Tibial nerve (tissue), 4 donors: Measurements from ENCODE around the gene SPZ1. TPM values are rescaled to one million over a fixed set of nuclear protein-coding genes. Genes with fewer than 3 reads are reported as not detected.
"Not testable (repeated sequence)": the region's sequence is repeated elsewhere in the genome, so short reads cannot be mapped to it uniquely, and the experiment has no call there.

Source experiments
- DNase-seq, 2 donors: peaks; one replicate each; pipeline ENCODE4 v3.0.0-alpha.2; 2019; ENCODE audit warnings: low spot score in 2 of 2
- H3K27ac ChIP-seq, 4 donors: fragments of 200-600 bp; sonication (generic) in 3 of 4; one replicate each; pipeline ENCODE4 v1.5.1; 2017 to 2019; ENCODE audit warnings: mild to moderate bottlenecking in 1 of 4
- H3K27me3 ChIP-seq, 2 donors: fragments of 200-600 bp; sonication (generic) in 1 of 2; one replicate each; pipeline versions ENCODE4 v1.5.1 to v1.6.0; 2017 to 2019
- H3K36me3 ChIP-seq, 3 donors: fragments of 200-600 bp; sonication (generic); one replicate each; pipeline ENCODE4 v1.5.1; 2018 to 2019
- H3K4me1 ChIP-seq, 4 donors: fragments of 200-600 bp; sonication (generic) in 3 of 4; one replicate each; pipeline ENCODE4 v1.5.1; 2017 to 2019
- H3K4me3 ChIP-seq, 4 donors: fragments of 200-600 bp; sonication (generic) in 3 of 4; one replicate each; pipeline ENCODE4 v1.5.1; 2017 to 2019; ENCODE audit warnings: mild to moderate bottlenecking in 1 of 4, moderate library complexity in 1 of 4
- H3K9me3 ChIP-seq, 4 donors: fragments of 200-600 bp; sonication (generic) in 3 of 4; one replicate each; pipeline ENCODE4 v1.5.1; 2017 to 2019
- CTCF ChIP-seq, 5 experiments: fragments of 200-600 bp in 3 of 5; fragments of 450-650 bp in 2 of 5; sonication (generic) in 3 of 5; IDR thresholded peaks; one replicate each; pipeline ENCODE4 v1.5.1; 2016 to 2019; ENCODE audit warnings: antibody characterized with exemption in 5 of 5, mild to moderate bottlenecking in 3 of 5, moderate library complexity in 2 of 5
- EP300 ChIP-seq, 2 donors: sonication (generic); formaldehyde crosslinking; IDR thresholded peaks; one replicate each; pipeline ENCODE4 v1.6.1; 2017; ENCODE audit warnings: antibody characterized with exemption in 2 of 2, mild to moderate bottlenecking in 1 of 2
- POLR2A ChIP-seq, 2 donors: fragments of 450-650 bp; IDR thresholded peaks; one replicate each; pipeline ENCODE4 v1.6.1; 2017; ENCODE audit warnings: antibody characterized with exemption in 2 of 2, mild to moderate bottlenecking in 2 of 2, moderate library complexity in 2 of 2
- WGBS, 2 donors: methylation state at CpG; one replicate each; pipeline ENCODE4 v1.1.5; 2018; 5-methylcytosine and 5-hydroxymethylcytosine counted together
- total RNA-seq, 4 donors: library from RNA; depleted of rRNA; stranded (reverse); fragments of >200 nt; gene quantifications; one replicate each; pipeline ENCODE4 v1.1.0, GENCODE V29; 2016

SPZ1 gene
- total RNA-seq, 4 donors from 2014 or later, result not detected

GRCh38 chr5:80346055-80346454 is 26.3 kb downstream of the SPZ1 start:
- TF ChIP-seq CTCF (IDR thresholded peaks at IDR 0.05) (peak in 1 of 5 experiments; percentile 9), POLR2A (IDR thresholded peaks at IDR 0.05) (no peak), EP300 (IDR thresholded peaks at IDR 0.05) (no peak)
- 57 to 61% methylated on average over 2 of the region's 2 CpGs for WGBS, 2 donors

GRCh38 chr5:80348171-80348570 is 28.4 kb downstream of the SPZ1 start:
- Histone ChIP-seq H3K4me3 (no peak overlapping the region), H3K36me3 (no peaks in the 10 kb centered on the region), H3K9me3 (no peaks in the 10 kb centered on the region), H3K27me3 (no peaks in the 10 kb centered on the region), H3K4me1 (no peaks in the 10 kb centered on the region), H3K27ac (no peak overlapping the region)
- TF ChIP-seq CTCF (IDR thresholded peaks at IDR 0.05) (no peak), EP300 (IDR thresholded peaks at IDR 0.05) (no peak), POLR2A (IDR thresholded peaks at IDR 0.05) (no peak)
- 47 to 75% methylated on average over 1 of the region's 1 CpG for WGBS, 2 donors
- no peak for DNase-seq

More at GRCh38 chr5:80346055-80346454, 26.3 kb downstream of the SPZ1 start:
- DNase-seq, result no peak
- no peak overlapping the region for H3K27ac ChIP-seq
- no peak overlapping the region for H3K4me3 ChIP-seq
- no peaks in the 10 kb centered on the region for H3K27me3 ChIP-seq
- no peaks in the 10 kb centered on the region for H3K4me1 ChIP-seq
- H3K36me3 ChIP-seq, result no peaks in the 10 kb centered on the region
- no peaks in the 10 kb centered on the region for H3K9me3 ChIP-seq

GRCh38 chr5:80351019-80351418 is 31.2 kb downstream of the SPZ1 start:
- H3K9me3 ChIP-seq, H3K36me3 ChIP-seq, H3K27me3 ChIP-seq, H3K4me3 ChIP-seq, H3K4me1 ChIP-seq, H3K27ac ChIP-seq, DNase-seq: not testable (repeated sequence)
- 89 to 96% methylated on average over 13 to 15 of the region's 15 CpGs for WGBS, 2 donors

- Histone ChIP-seq H3K27ac (no peak overlapping the region), H3K36me3 (no peaks in the 10 kb centered on the region), H3K9me3 (no peaks in the 10 kb centered on the region), H3K27me3 (no peaks in the 10 kb centered on the region), H3K4me3 (no peak overlapping the region), H3K4me1 (peaks cover 0 to 2% (median 0%) of the 10 kb centered on the region in 4 donors)
- WGBS, 2 donors, result 86 to 91% methylated on average over 4 of the region's 4 CpGs
- no peak for TF ChIP-seq EP300 (IDR thresholded peaks at IDR 0.05)
- no peak for TF ChIP-seq POLR2A (IDR thresholded peaks at IDR 0.05)
- no peak for TF ChIP-seq CTCF (IDR thresholded peaks at IDR 0.05)
- DNase-seq, result no peak
These were observed 35.9 kb downstream of the SPZ1 start for GRCh38 chr5:80355686-80356085.

- WGBS, 2 donors, result 86 to 97% methylated on average over 1 of the region's 1 CpG
- H3K9me3 ChIP-seq, result no peaks in the 10 kb centered on the region
- peaks cover 0 to 2% (median 0%) of the 10 kb centered on the region in 4 donors for H3K4me1 ChIP-seq
- no peak overlapping the region for H3K27ac ChIP-seq
- H3K4me3 ChIP-seq, result no peak overlapping the region
- DNase-seq, result no peak
- H3K36me3 ChIP-seq, result no peaks in the 10 kb centered on the region
- no peaks in the 10 kb centered on the region for H3K27me3 ChIP-seq
- no peak for TF ChIP-seq EP300 (IDR thresholded peaks at IDR 0.05)
- TF ChIP-seq CTCF (IDR thresholded peaks at IDR 0.05), result no peak
- TF ChIP-seq POLR2A (IDR thresholded peaks at IDR 0.05), result no peak
These were observed 37.9 kb downstream of the SPZ1 start for GRCh38 chr5:80357671-80358070.

- no peak overlapping the region for H3K4me3 ChIP-seq
- TF ChIP-seq EP300 (IDR thresholded peaks at IDR 0.05) (no peak), POLR2A (IDR thresholded peaks at IDR 0.05) (no peak), CTCF (IDR thresholded peaks at IDR 0.05) (no peak)
- H3K4me1 ChIP-seq, result no peaks in the 10 kb centered on the region
- H3K27me3 ChIP-seq, result no peaks in the 10 kb centered on the region
- DNase-seq, result no peak
- H3K36me3 ChIP-seq, result no peaks in the 10 kb centered on the region
- H3K9me3 ChIP-seq, result no peaks in the 10 kb centered on the region
- H3K27ac ChIP-seq, result no peak overlapping the region
These were observed 41.2 kb downstream of the SPZ1 start for GRCh38 chr5:80360914-80361444.
